ENCODE results near the gene GXYLT2. TPM values are rescaled to one million over a fixed set of nuclear protein-coding genes. Genes with fewer than 3 reads are reported as not detected.

GXYLT2 gene
- total and polyA plus RNA-seq, 2 donors (not counting 1 experiment from before 2014, with no cell fraction given) = not detected

DNA sequence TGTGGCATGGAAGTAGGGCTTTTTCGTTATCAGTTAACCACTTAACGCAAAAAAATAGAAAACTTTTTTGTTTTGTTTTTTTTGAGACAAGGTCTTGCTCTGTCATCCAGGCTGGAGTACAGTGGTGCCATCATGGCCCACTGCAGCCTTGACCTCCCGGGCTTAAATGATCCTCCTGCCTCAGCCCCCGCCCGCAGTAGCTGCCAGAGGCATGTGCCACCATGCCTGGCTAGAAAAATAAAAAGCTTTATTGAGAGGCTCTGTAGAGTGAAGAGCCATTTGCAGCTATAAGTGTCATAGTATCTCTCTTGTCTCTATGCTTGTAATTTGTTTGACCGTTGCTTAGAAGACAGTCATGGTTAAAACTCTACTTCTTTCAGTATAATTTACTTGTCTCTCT is 122.3 kb downstream of the GXYLT2 start:
- H3K4me3 Mint-ChIP-seq = no peak overlapping the region
- POLR2A ChIA-PET = no interaction called here

GRCh38 chr3:73018298-73018697 is 130.5 kb downstream of the GXYLT2 start:
- Histone ChIP-seq H4K20me1 (ENCODE audit: control insufficient read depth, insufficient read depth, low read length, poor library complexity, severe bottlenecking) (peaks cover 87% of the 10 kb centered on the region), H3K36me3 (replicated peaks in 1 of 2; ENCODE audit: control extremely low read depth in 1 of 2, control insufficient read depth in 1 of 2, extremely low read depth in 1 of 2, insufficient read depth in 2 of 2, low read length in 1 of 2) (peaks cover 0 to 9% of the 10 kb centered on the region in 2 experiments), H3K9ac (ENCODE audit: low read length) (no peak overlapping the region), H3K4me1 (ENCODE audit: control insufficient read depth in 2 of 2, insufficient read depth in 2 of 2, low read length in 2 of 2) (peaks cover 5 to 6% of the 10 kb centered on the region in 2 donors), H3K79me2 (ENCODE audit: control insufficient read depth, insufficient read depth, low read length) (peaks cover 99% of the 10 kb centered on the region), H3K27ac (ENCODE audit: low read length in 2 of 2) (no peak overlapping the region), H3K27me3 (replicated peaks in 1 of 4; ENCODE audit: control extremely low read depth in 1 of 4, control insufficient read depth in 3 of 4, insufficient read depth in 4 of 4, low read length in 3 of 4) (no peaks in the 10 kb centered on the region), H2AFZ (ENCODE audit: insufficient read depth, low read depth, low read length, poor library complexity, severe bottlenecking) (no peak overlapping the region), H3K4me2 (replicated peaks; ENCODE audit: low read depth, low read length, poor library complexity, severe bottlenecking) (no peak overlapping the region), H3K4me3 (ENCODE audit: control extremely low read depth in 1 of 5, extremely low read depth in 1 of 5, insufficient read depth in 1 of 5, low read depth in 2 of 5, low read length in 4 of 5) (no peak overlapping the region), H3K9me3 (ENCODE audit: control extremely low read depth in 1 of 3, control insufficient read depth in 2 of 3, insufficient read depth in 1 of 3, low read length in 2 of 3) (no peaks in the 10 kb centered on the region)
- DNase-seq (no peak), ATAC-seq (ENCODE audit: low read depth) (no peak)
- TF ChIP-seq EZH2 (IDR thresholded peaks at IDR 0.05; ENCODE audit: borderline replicate concordance, insufficient read depth, low read depth, low read length, poor library complexity, severe bottlenecking) = no peak
- TF ChIP-seq, protein P1, sequence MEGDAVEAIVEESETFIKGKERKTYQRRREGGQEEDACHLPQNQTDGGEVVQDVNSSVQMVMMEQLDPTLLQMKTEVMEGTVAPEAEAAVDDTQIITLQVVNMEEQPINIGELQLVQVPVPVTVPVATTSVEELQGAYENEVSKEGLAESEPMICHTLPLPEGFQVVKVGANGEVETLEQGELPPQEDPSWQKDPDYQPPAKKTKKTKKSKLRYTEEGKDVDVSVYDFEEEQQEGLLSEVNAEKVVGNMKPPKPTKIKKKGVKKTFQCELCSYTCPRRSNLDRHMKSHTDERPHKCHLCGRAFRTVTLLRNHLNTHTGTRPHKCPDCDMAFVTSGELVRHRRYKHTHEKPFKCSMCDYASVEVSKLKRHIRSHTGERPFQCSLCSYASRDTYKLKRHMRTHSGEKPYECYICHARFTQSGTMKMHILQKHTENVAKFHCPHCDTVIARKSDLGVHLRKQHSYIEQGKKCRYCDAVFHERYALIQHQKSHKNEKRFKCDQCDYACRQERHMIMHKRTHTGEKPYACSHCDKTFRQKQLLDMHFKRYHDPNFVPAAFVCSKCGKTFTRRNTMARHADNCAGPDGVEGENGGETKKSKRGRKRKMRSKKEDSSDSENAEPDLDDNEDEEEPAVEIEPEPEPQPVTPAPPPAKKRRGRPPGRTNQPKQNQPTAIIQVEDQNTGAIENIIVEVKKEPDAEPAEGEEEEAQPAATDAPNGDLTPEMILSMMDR (IDR thresholded peaks at IDR 0.05) = no peak
- Mint-ChIP-seq H3K4me1 (peaks cover 45% of the 10 kb centered on the region), H3K4me3 (no peak overlapping the region), H3K27ac (no peak overlapping the region), H3K9me3 (ENCODE audit: insufficient read depth) (no peaks in the 10 kb centered on the region), H3K27me3 (no peaks in the 10 kb centered on the region)
- intact Hi-C loops (cut with micrococcal nuclease) = no loop called here
- 97% methylated on average over 3 of the region's 4 CpGs for WGBS (ENCODE audit: insufficient coverage)
- POLR2A ChIA-PET = no interaction called here
- CTCF ChIA-PET = no interaction called here

More for the DNA sequence above, 122.3 kb downstream of the GXYLT2 start:
- no peaks in the 10 kb centered on the region for H3K4me1 ChIP-seq (ENCODE audit: control insufficient read depth in 2 of 2, insufficient read depth in 2 of 2, low read length in 2 of 2)
- H3K9me3 ChIP-seq (ENCODE audit: control extremely low read depth in 1 of 3, control insufficient read depth in 2 of 3, insufficient read depth in 1 of 3, low read length in 2 of 3) = no peaks in the 10 kb centered on the region
- intact Hi-C loops (cut with micrococcal nuclease) = no loop called here
- Mint-ChIP-seq H3K27ac (no peak overlapping the region), H3K27me3 (no peaks in the 10 kb centered on the region), H3K9me3 (ENCODE audit: insufficient read depth) (no peaks in the 10 kb centered on the region), H3K4me1 (peaks cover 50% of the 10 kb centered on the region)
- peaks cover 100% of the 10 kb centered on the region for H3K79me2 ChIP-seq (ENCODE audit: control insufficient read depth, insufficient read depth, low read length)
- CTCF ChIA-PET = no interaction called here
- peaks cover 73% of the 10 kb centered on the region for H4K20me1 ChIP-seq (ENCODE audit: control insufficient read depth, insufficient read depth, low read length, poor library complexity, severe bottlenecking)
- no peak overlapping the region for H3K9ac ChIP-seq (ENCODE audit: low read length)
- H2AFZ ChIP-seq (ENCODE audit: insufficient read depth, low read depth, low read length, poor library complexity, severe bottlenecking) = no peak overlapping the region
- ATAC-seq (ENCODE audit: low read depth) (no peak), DNase-seq (no peak)
- WGBS (ENCODE audit: insufficient coverage) = 100% methylated on average over 1 of the region's 6 CpGs
- H3K4me3 ChIP-seq (ENCODE audit: control extremely low read depth in 1 of 5, extremely low read depth in 1 of 5, insufficient read depth in 1 of 5, low read depth in 2 of 5, low read length in 4 of 5) = no peak overlapping the region
- H3K36me3 ChIP-seq (replicated peaks in 1 of 2; ENCODE audit: control extremely low read depth in 1 of 2, control insufficient read depth in 1 of 2, extremely low read depth in 1 of 2, insufficient read depth in 2 of 2, low read length in 1 of 2) = peaks cover 5 to 29% of the 10 kb centered on the region in 2 experiments
- TF ChIP-seq, protein P1 (IDR thresholded peaks at IDR 0.05) = no peak
- no peak for TF ChIP-seq EZH2 (IDR thresholded peaks at IDR 0.05; ENCODE audit: borderline replicate concordance, insufficient read depth, low read depth, low read length, poor library complexity, severe bottlenecking)
- H3K27ac ChIP-seq (ENCODE audit: low read length in 2 of 2) = no peak overlapping the region
- no peaks in the 10 kb centered on the region for H3K27me3 ChIP-seq (replicated peaks in 1 of 4; ENCODE audit: control extremely low read depth in 1 of 4, control insufficient read depth in 3 of 4, insufficient read depth in 4 of 4, low read length in 3 of 4)
- no peak overlapping the region for H3K4me2 ChIP-seq (replicated peaks; ENCODE audit: low read depth, low read length, poor library complexity, severe bottlenecking)

Data from B cell (primary cell).